AG20443 (cell line): Measurements from ENCODE around the gene NDC1.

Experiments used
- DNase-seq: peaks from one replicate; pipeline ENCODE4 v3.0.0; 2012; ENCODE audit warnings: low spot score, mixed read lengths

Gene NDC1

GRCh38 chr1:53731043-53731600 is 107.0 kb downstream of the NDC1 start:
- no peak for DNase-seq

GRCh38 chr1:53730224-53730865 is 107.8 kb downstream of the NDC1 start:
- DNase-seq: no peak

- DNase-seq: no peak
Measured at GRCh38 chr1:53729456-53730223, 108.5 kb downstream of the NDC1 start.

GRCh38 chr1:53728702-53729455 is 109.2 kb downstream of the NDC1 start:
- DNase-seq: no peak

GRCh38 chr1:53728196-53728595 is 109.9 kb downstream of the NDC1 start:
- DNase-seq: no peak

- DNase-seq: no peak
Measured at GRCh38 chr1:53727461-53728092, 110.5 kb downstream of the NDC1 start.

GRCh38 chr1:53726009-53726600 is 112.0 kb downstream of the NDC1 start:
- no peak for DNase-seq

- peak; percentile 30 for DNase-seq
Measured at GRCh38 chr1:53725238-53725689, 112.8 kb downstream of the NDC1 start.

GRCh38 chr1:53722025-53722424 is 116.1 kb downstream of the NDC1 start:
- no peak for DNase-seq

- no peak for DNase-seq
Measured at GRCh38 chr1:53721088-53721487, 117.0 kb downstream of the NDC1 start.

- no peak for DNase-seq
Measured at GRCh38 chr1:53719469-53719868, 118.6 kb downstream of the NDC1 start.

GRCh38 chr1:53718443-53718842 is 119.7 kb downstream of the NDC1 start:
- no peak for DNase-seq

GRCh38 chr1:53717025-53717804 is 120.9 kb downstream of the NDC1 start:
- no peak for DNase-seq

GRCh38 chr1:53716150-53716549 is 121.9 kb downstream of the NDC1 start:
- no peak for DNase-seq

- DNase-seq: peak; percentile 53
Measured at GRCh38 chr1:53715478-53715877, 122.6 kb downstream of the NDC1 start.
